Endometrial microvascular endothelial cells (primary cell): ENCODE data around the gene CASP1. TPM values are rescaled to one million over a fixed set of nuclear protein-coding genes. Genes with fewer than 3 reads are reported as not detected.

ENCODE experiments used
- in situ Hi-C: cut with HindIII; loops from 2 replicates; pipeline ENCODE4 v1.10.0; 2017; ENCODE audit warnings: low sequenced_read_pairs, low pct_unique_long_range_greater_than_20kb; ENCODE audit errors: inconsistent ontology term
- total RNA-seq: library from RNA; depleted of rRNA; stranded (reverse); fragments of >200 nt; gene quantifications from one replicate; pipeline ENCODE4 v1.2.3, GENCODE V29; 2015; ENCODE audit errors: inconsistent ontology term

The CASP1 gene
- total RNA-seq, 1 donor from 2014 or later, result 15.9 TPM

GRCh38 chr11:104999721-105000120 is 35.2 kb downstream of the CASP1 start:
- in situ Hi-C loops, result no loop called here

GRCh38 chr11:104997288-104997687 is 37.7 kb downstream of the CASP1 start:
- in situ Hi-C loops, result no loop called here

GRCh38 chr11:104995001-104995408 is 39.9 kb downstream of the CASP1 start:
- in situ Hi-C loops, result no loop called here

- in situ Hi-C loops, result no loop called here
These were observed 42.2 kb downstream of the CASP1 start for GRCh38 chr11:104992781-104993180.

DNA sequence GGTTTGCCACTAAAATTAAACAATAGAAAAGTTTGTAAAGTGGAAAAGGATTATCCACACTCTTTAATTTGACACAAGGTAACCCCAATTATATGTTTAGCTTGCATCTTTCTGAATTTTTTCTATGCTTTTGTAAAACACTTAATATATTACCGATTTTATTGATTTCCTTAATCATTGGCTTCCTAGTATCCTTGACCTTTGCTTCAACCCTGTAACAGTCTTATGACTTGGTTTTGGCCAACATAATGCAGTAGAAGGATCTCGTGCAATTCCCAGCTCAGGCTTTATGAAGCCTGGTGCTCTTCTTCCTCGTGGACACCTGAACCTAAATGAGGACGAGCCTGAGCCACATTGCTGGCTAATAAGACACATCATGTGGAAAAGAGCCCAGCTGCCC is 43.0 kb downstream of the CASP1 start:
- in situ Hi-C loops, result no loop called here

GRCh38 chr11:104984808-104985207 is 50.1 kb downstream of the CASP1 start:
- in situ Hi-C loops, result no loop called here

DNA sequence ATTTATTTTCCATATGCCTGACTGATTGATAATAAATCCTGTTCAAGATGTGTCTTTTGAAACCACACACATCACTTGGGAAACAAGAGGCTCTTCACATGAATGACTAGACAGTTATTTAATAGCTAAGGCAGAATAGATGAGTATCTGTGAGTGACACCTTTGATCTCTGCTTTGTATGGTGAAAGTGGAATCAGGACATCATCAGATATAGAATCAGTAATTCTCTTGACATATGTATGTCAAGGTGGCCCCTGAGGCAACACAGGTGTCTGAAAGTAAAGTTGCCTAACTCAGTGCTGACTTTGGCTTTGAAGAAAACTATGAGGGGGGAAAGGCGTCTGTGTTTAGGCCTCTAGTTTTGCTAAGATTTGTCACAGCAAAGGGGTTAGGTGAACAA is 55.1 kb downstream of the CASP1 start:
- in situ Hi-C loops, result no loop called here

Other genes with a start within 250 kb of the CASP1 start
- gene CASP12, start 136.7 kb downstream of the CASP1 start, total RNA-seq, result 0.84 TPM
- 138 TPM for gene CASP4, start 66.6 kb downstream of the CASP1 start, total RNA-seq
- gene CASP5, start 12.0 kb downstream of the CASP1 start, total RNA-seq, result not detected
- 184 TPM for gene CARD16, start 10.2 kb upstream of the CASP1 start, total RNA-seq
- not detected for gene CARD18, start 104.6 kb upstream of the CASP1 start, total RNA-seq